D341Med (cell line): ENCODE results near the gene MIAT.
"Not testable (repeated sequence)": the region's sequence is repeated elsewhere in the genome, so short reads cannot be mapped to it uniquely, and the experiment has no call there.

Source experiments
- DNase-seq: peaks from one replicate; pipeline ENCODE4 v3.0.0; 2012; ENCODE audit warnings: low spot score

Gene MIAT

GRCh38 chr22:26700462-26700861 lies 43.1 kb downstream of the MIAT start:
- no peak for DNase-seq

GRCh38 chr22:26700886-26701285 lies 43.5 kb downstream of the MIAT start:
- no peak for DNase-seq

GRCh38 chr22:26701323-26701722 lies 43.9 kb downstream of the MIAT start:
- no peak for DNase-seq

- no peak for DNase-seq
These were observed 45.8 kb downstream of the MIAT start for GRCh38 chr22:26702906-26703830.

- not testable (repeated sequence) for DNase-seq
These were observed 48.0 kb downstream of the MIAT start for GRCh38 chr22:26705379-26705778.

- no peak for DNase-seq
These were observed 49.7 kb downstream of the MIAT start for GRCh38 chr22:26707090-26707489.

GRCh38 chr22:26707581-26707980 lies 50.2 kb downstream of the MIAT start:
- DNase-seq = no peak

- DNase-seq = no peak
These were observed 51.0 kb downstream of the MIAT start for GRCh38 chr22:26708256-26709009.

- no peak for DNase-seq
These were observed 52.4 kb downstream of the MIAT start for GRCh38 chr22:26709617-26710390.

- DNase-seq = no peak
These were observed 54.0 kb downstream of the MIAT start for GRCh38 chr22:26711205-26711963.

- no peak for DNase-seq
These were observed 54.8 kb downstream of the MIAT start for GRCh38 chr22:26712158-26712557.

- no peak for DNase-seq
These were observed 56.5 kb downstream of the MIAT start for GRCh38 chr22:26713823-26714449.

- no peak for DNase-seq
These were observed 57.6 kb downstream of the MIAT start for GRCh38 chr22:26714971-26715370.

GRCh38 chr22:26715392-26715936 lies 58.1 kb downstream of the MIAT start:
- DNase-seq = no peak

- no peak for DNase-seq
These were observed 61.1 kb downstream of the MIAT start for GRCh38 chr22:26718488-26718887.

- DNase-seq = no peak
These were observed 61.5 kb downstream of the MIAT start for GRCh38 chr22:26718905-26719304.

- no peak for DNase-seq
These were observed 64.8 kb downstream of the MIAT start for GRCh38 chr22:26722159-26722558.

- DNase-seq = no peak
These were observed 67.0 kb downstream of the MIAT start for GRCh38 chr22:26724414-26724813.

- no peak for DNase-seq
These were observed 67.8 kb downstream of the MIAT start for GRCh38 chr22:26725012-26725676.
